ENCODE results near the gene CAMSAP3.

DNA sequence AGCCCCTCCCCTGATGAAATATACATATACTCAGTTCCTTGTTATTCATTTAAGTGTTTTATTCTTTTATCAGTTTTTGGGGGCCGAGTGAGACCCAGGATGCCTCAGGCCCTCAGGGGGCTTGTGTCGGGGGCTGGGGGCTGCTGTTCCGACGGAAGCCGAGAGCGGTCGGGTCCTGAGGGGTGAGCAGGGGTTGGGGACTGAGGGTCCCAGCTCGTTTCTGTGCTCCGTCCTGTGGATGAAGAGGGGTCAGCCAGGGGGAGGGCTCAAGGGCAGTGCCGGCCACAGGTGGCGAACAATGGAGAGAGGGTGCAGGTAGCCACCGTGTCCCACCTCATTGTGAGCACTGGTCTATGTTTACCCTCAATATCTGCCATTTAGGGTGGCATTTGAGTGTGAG lies 35.9 kb downstream of the CAMSAP3 start:
- TF ChIP-seq CTCF (IDR thresholded peaks at IDR 0.05; ENCODE audit: poor library complexity) (no peak), EZH2phosphoT487 (IDR thresholded peaks at IDR 0.05; ENCODE audit: low read depth, severe bottlenecking, unreplicated experiment) (no peak)

All from hepatocyte (in vitro differentiated cells).